ENCODE results near the gene OR2AT4. TPM values are rescaled to one million over a fixed set of nuclear protein-coding genes. Genes with fewer than 3 reads are reported as not detected.
"Not testable (repeated sequence)": the region's sequence is repeated elsewhere in the genome, so short reads cannot be mapped to it uniquely, and the experiment has no call there.

OR2AT4 gene
- total RNA-seq, 6 donors from 2014 or later: not detected

DNA sequence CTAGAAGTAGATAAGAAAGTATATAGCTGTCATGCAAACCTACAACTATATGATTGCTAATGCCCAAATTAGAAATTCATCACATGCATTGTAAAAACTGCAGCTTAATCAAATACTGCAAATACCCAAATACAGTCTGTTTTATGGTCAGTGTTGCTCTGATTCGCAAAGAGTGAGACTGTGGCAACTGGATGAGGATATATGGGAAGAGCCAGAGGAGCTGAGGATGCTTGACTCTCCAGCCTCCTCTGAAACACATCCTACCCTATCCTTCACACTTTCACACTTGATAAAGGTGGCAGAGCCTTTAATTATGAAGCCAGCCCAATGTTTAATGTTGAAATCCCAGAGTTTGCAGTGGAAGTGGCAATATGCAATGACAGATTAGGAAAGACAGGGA lies 21.9 kb upstream of the OR2AT4 start:
- DNase-seq (no peak), ATAC-seq (ENCODE audit: low FRiP score in 2 of 2) (no peak)
- Histone ChIP-seq H3K9me3 (peaks cover 0 to 3% (median 0%) of the 10 kb centered on the region in 4 donors), H3K36me3 (no peaks in the 10 kb centered on the region), H3K4me3 (no peak overlapping the region), H3K27ac (no peak overlapping the region), H3K27me3 (no peaks in the 10 kb centered on the region), H3K4me1 (no peaks in the 10 kb centered on the region)
- no peak for TF ChIP-seq EP300 (IDR thresholded peaks at IDR 0.05)
- TF ChIP-seq CTCF (IDR thresholded peaks at IDR 0.05): no peak
- TF ChIP-seq POLR2A (IDR thresholded peaks at IDR 0.05): no peak
- TF ChIP-seq POLR2AphosphoS5 (IDR thresholded peaks at IDR 0.05): no peak
- WGBS, 2 donors: 32 to 42% methylated on average over 1 of the region's 1 CpG

GRCh38 chr11:75114465-75114864 lies 17.8 kb upstream of the OR2AT4 start:
- H3K4me1 ChIP-seq: no peaks in the 10 kb centered on the region
- H3K9me3 ChIP-seq: peaks cover 0 to 6% (median 2%) of the 10 kb centered on the region in 4 donors
- no peak for DNase-seq
- 94 to 96% methylated on average over 2 of the region's 2 CpGs for WGBS, 2 donors
- H3K4me3 ChIP-seq: no peak overlapping the region
- no peak for ATAC-seq (ENCODE audit: low FRiP score in 2 of 2)
- H3K36me3 ChIP-seq: no peaks in the 10 kb centered on the region
- no peaks in the 10 kb centered on the region for H3K27me3 ChIP-seq
- no peak overlapping the region for H3K27ac ChIP-seq
- TF ChIP-seq CTCF (IDR thresholded peaks at IDR 0.05) (no peak), POLR2AphosphoS5 (IDR thresholded peaks at IDR 0.05) (no peak), POLR2A (IDR thresholded peaks at IDR 0.05) (no peak), EP300 (IDR thresholded peaks at IDR 0.05) (no peak)

- 33 to 55% methylated on average over 1 of the region's 1 CpG for WGBS, 2 donors
- no peak for DNase-seq
- ATAC-seq (ENCODE audit: low FRiP score in 2 of 2): no peak
These were observed 16.4 kb upstream of the OR2AT4 start for GRCh38 chr11:75113030-75113429.

GRCh38 chr11:75112200-75112599 lies 15.5 kb upstream of the OR2AT4 start:
- Histone ChIP-seq H3K4me1 (no peaks in the 10 kb centered on the region), H3K9me3 (peaks cover 0 to 6% (median 0%) of the 10 kb centered on the region in 4 donors), H3K27ac (no peak overlapping the region), H3K36me3 (no peaks in the 10 kb centered on the region), H3K27me3 (no peaks in the 10 kb centered on the region), H3K4me3 (no peak overlapping the region)
- DNase-seq (no peak), ATAC-seq (ENCODE audit: low FRiP score in 2 of 2) (no peak)
- TF ChIP-seq CTCF (IDR thresholded peaks at IDR 0.05) (no peak), POLR2A (IDR thresholded peaks at IDR 0.05) (no peak), POLR2AphosphoS5 (IDR thresholded peaks at IDR 0.05) (no peak), EP300 (IDR thresholded peaks at IDR 0.05) (no peak)
- whole genome bisulfite sequencing, 2 donors: 90 to 100% methylated on average over 2 of the region's 2 CpGs

More at GRCh38 chr11:75113030-75113429, 16.4 kb upstream of the OR2AT4 start:
- H3K27me3 ChIP-seq: no peaks in the 10 kb centered on the region
- H3K27ac ChIP-seq: no peak overlapping the region
- no peak overlapping the region for H3K4me3 ChIP-seq
- no peak for TF ChIP-seq CTCF (IDR thresholded peaks at IDR 0.05)
- no peak for TF ChIP-seq EP300 (IDR thresholded peaks at IDR 0.05)
- no peak for TF ChIP-seq POLR2AphosphoS5 (IDR thresholded peaks at IDR 0.05)
- TF ChIP-seq POLR2A (IDR thresholded peaks at IDR 0.05): no peak
- H3K36me3 ChIP-seq: no peaks in the 10 kb centered on the region
- H3K9me3 ChIP-seq: peaks cover 0 to 6% (median 0%) of the 10 kb centered on the region in 4 donors
- H3K4me1 ChIP-seq: no peaks in the 10 kb centered on the region

DNA sequence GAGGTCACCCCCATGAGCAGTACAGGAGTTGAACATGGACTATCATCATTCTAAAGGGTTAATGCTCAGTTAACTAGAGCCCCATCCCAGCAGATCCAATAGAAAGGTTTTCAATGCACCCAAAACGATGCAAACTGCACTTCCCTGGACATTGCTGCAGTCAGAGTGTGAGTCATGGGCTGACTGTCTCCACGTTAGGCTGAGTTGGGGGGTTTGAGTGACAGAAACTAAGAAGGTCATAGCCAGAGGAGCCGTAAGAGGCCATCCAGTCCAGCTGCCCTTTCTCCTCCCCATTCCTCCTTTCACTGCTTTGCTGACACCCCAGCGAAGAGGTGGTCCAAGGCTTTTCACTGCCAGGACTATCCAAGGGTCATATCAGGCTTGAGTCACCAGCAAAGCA lies 10.5 kb upstream of the OR2AT4 start:
- DNase-seq (no peak), ATAC-seq (ENCODE audit: low FRiP score in 2 of 2) (no peak)
- Histone ChIP-seq H3K9me3 (peaks cover 0 to 6% (median 0%) of the 10 kb centered on the region in 4 donors), H3K4me1 (no peaks in the 10 kb centered on the region), H3K36me3 (no peaks in the 10 kb centered on the region), H3K4me3 (no peak overlapping the region), H3K27ac (no peak overlapping the region), H3K27me3 (no peaks in the 10 kb centered on the region)
- WGBS, 2 donors: 61 to 63% methylated on average over 4 of the region's 4 CpGs
- no peak for TF ChIP-seq EP300 (IDR thresholded peaks at IDR 0.05)
- no peak for TF ChIP-seq POLR2A (IDR thresholded peaks at IDR 0.05)
- no peak for TF ChIP-seq POLR2AphosphoS5 (IDR thresholded peaks at IDR 0.05)
- no peak for TF ChIP-seq CTCF (IDR thresholded peaks at IDR 0.05)

DNA sequence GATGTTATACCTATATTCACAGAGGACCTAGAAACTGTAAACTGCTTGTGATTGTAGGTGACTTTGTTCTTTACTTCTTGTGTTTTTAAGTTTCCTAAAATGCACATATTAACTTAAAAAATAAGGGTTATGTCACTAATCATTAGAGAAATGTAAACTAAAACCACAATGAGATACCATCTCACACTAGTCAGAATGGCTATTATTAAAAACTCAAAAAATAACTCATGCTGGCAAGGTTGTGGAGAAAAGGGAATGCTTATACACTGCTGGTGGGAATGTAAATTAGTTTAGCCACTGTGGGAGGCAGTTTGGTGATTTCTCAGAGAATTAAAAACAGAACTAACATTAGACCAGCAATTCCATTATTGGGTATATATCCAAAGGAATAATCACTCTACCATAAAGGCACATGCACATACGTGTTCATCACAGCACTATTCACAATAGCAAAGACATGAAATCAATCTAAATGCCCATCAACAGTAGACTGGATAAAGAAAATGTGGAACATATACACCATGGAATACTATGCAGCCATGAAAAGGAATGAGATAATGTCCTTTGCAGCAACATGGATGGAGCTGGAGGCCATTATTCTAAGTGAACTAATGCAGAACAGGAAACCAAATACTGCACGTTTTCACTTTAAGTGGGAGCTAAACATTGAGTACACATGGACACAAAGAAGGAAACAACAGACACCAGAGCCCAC lies 9.4 kb upstream of the OR2AT4 start:
- not testable (repeated sequence) for H3K9me3 ChIP-seq; H3K27me3 ChIP-seq; H3K4me1 ChIP-seq; H3K36me3 ChIP-seq; ATAC-seq (ENCODE audit: low FRiP score in 2 of 2); H3K4me3 ChIP-seq; DNase-seq; H3K27ac ChIP-seq
- WGBS, 2 donors: 74 to 81% methylated on average over 2 of the region's 2 CpGs

Data from upper lobe of left lung (tissue), 6 donors.